ENCODE measurements around the gene RFX5.

RFX5 gene

GRCh38 chr1:151315565-151316235 is 31.4 kb downstream of the RFX5 start:
- no peak for DNase-seq

- DNase-seq = peak; percentile 42
Measured at GRCh38 chr1:151314137-151314875, 32.7 kb downstream of the RFX5 start.

- DNase-seq = no peak
Measured at GRCh38 chr1:151313501-151313900, 33.6 kb downstream of the RFX5 start.

- DNase-seq = no peak
Measured at GRCh38 chr1:151312826-151313225, 34.2 kb downstream of the RFX5 start.

- no peak for DNase-seq
Measured at GRCh38 chr1:151312411-151312810, 34.6 kb downstream of the RFX5 start.

GRCh38 chr1:151311589-151312331 is 35.3 kb downstream of the RFX5 start:
- peak; percentile 96 for DNase-seq

GRCh38 chr1:151311011-151311410 is 36.0 kb downstream of the RFX5 start:
- DNase-seq = no peak

GRCh38 chr1:151309811-151310323 is 37.2 kb downstream of the RFX5 start:
- DNase-seq = no peak

GRCh38 chr1:151294742-151295462 is 52.1 kb downstream of the RFX5 start:
- no peak for DNase-seq

GRCh38 chr1:151293093-151293492 is 54.0 kb downstream of the RFX5 start:
- DNase-seq = no peak

GRCh38 chr1:151292207-151293030 is 54.6 kb downstream of the RFX5 start:
- DNase-seq = no peak

GRCh38 chr1:151290709-151291303 is 56.2 kb downstream of the RFX5 start:
- no peak for DNase-seq

Measured in amniotic stem cell (primary cell).